Measurements from ENCODE around the gene GPR142.

GPR142 gene

GRCh38 chr17:74417178-74418045 lies 50.1 kb downstream of the GPR142 start:
- no peak for DNase-seq

DNA sequence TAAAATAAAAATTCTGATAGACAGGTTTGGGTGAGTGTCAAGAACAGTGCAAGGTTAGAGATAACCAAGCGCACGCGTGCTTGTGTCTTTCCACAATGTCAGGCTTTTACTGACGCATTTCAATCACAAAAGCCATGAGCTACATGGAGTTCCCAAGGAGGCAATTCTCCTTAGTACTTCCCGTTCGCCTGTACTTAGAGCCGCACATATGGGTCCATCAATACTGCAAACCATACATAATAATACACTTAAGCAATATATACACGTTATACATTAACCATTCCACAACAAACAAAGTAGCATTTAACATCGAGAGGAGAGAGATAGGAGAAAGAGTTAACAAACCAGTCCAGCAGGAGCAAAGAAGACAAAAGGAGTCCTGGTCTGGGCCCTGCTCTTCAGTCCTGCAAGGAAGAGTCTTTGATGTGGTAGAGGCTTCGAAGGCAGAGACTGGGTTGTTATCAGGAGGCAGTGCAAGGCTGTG lies 52.7 kb downstream of the GPR142 start:
- DNase-seq, result no peak
